ENCODE data around the gene IRF9.

IRF9 gene

GRCh38 chr14:24179294-24179960, 18.4 kb downstream of the IRF9 start:
- DNase-seq: no peak

- no peak for DNase-seq
Observed at GRCh38 chr14:24179961-24180796, 19.1 kb downstream of the IRF9 start.

- DNase-seq: no peak
Observed at GRCh38 chr14:24181371-24182077, 20.5 kb downstream of the IRF9 start.

GRCh38 chr14:24182110-24182882, 21.2 kb downstream of the IRF9 start:
- DNase-seq: no peak

- DNase-seq: no peak
Observed at GRCh38 chr14:24183014-24183481, 22.0 kb downstream of the IRF9 start.

- DNase-seq: no peak
Observed at GRCh38 chr14:24184104-24184970, 23.3 kb downstream of the IRF9 start.

GRCh38 chr14:24185026-24185425, 24.0 kb downstream of the IRF9 start:
- no peak for DNase-seq

- no peak for DNase-seq
Observed at GRCh38 chr14:24185741-24186140, 24.7 kb downstream of the IRF9 start.

- no peak for DNase-seq
Observed at GRCh38 chr14:24186831-24187538, 25.9 kb downstream of the IRF9 start.

- no peak for DNase-seq
Observed at GRCh38 chr14:24187539-24187915, 26.5 kb downstream of the IRF9 start.

GRCh38 chr14:24188251-24189058, 27.4 kb downstream of the IRF9 start, which contains the start of gene IPO4:
IPO4 (minus strand) TSS chr14:24188816; CDS start chr14:24188787, 29 bp downstream.
- peak; percentile 76 for DNase-seq

GRCh38 chr14:24189059-24189375, 28.0 kb downstream of the IRF9 start:
- DNase-seq: no peak

GRCh38 chr14:24189460-24189859, 28.4 kb downstream of the IRF9 start:
- DNase-seq: no peak

GRCh38 chr14:24190416-24190815, 29.4 kb downstream of the IRF9 start:
- DNase-seq: no peak

- DNase-seq: no peak
Observed at GRCh38 chr14:24192933-24193332, 31.9 kb downstream of the IRF9 start.

GRCh38 chr14:24194186-24194872, 33.3 kb downstream of the IRF9 start:
- DNase-seq: no peak

GRCh38 chr14:24194873-24195185, 33.8 kb downstream of the IRF9 start:
- no peak for DNase-seq

GRCh38 chr14:24195186-24196070, 34.4 kb downstream of the IRF9 start, which contains the start of gene TM9SF1:
TM9SF1 (minus strand) TSS chr14:24195441; CDS start chr14:24195019, 422 bp downstream.
- DNase-seq: no peak

All from SIG-M5 (cell line).